Small intestine (tissue), 7 donors: ENCODE results near the gene PHACTR2. TPM values are rescaled to one million over a fixed set of nuclear protein-coding genes. Genes with fewer than 3 reads are reported as not detected.
"Not testable (repeated sequence)": the region's sequence is repeated elsewhere in the genome, so short reads cannot be mapped to it uniquely, and the experiment has no call there.

Experiments
- DNase-seq, 2 donors: peaks; one replicate each; pipeline versions ENCODE4 v3.0.0 to v3.0.0-alpha.2; 2013
- FAIRE-seq: peaks from 2 replicates; lab custom pipeline; 2012; peaks lifted over from hg19 to GRCh38; lab: Jason Lieb, UNC
- H3K27ac ChIP-seq, 3 donors: one replicate each; pipeline ENCODE4 v1.5.1; 2013; ENCODE audit warnings: low read length in 2 of 3, mild to moderate bottlenecking in 2 of 3, control low read depth in 1 of 3, inconsistent platforms in 1 of 3, low read depth in 1 of 3, moderate library complexity in 1 of 3
- H3K27me3 ChIP-seq, 3 donors: one replicate each; pipeline ENCODE4 v1.6.1; 2013; ENCODE audit warnings: low read length in 3 of 3, inconsistent platforms in 1 of 3; ENCODE audit not compliant: control insufficient read depth in 3 of 3, insufficient read depth in 3 of 3
- H3K36me3 ChIP-seq, 3 donors: one replicate each; pipeline ENCODE4 v1.6.1; 2013; ENCODE audit warnings: low read length in 3 of 3, inconsistent platforms in 1 of 3, low read depth in 1 of 3, mild to moderate bottlenecking in 1 of 3, moderate library complexity in 1 of 3; ENCODE audit not compliant: control insufficient read depth in 3 of 3, insufficient read depth in 2 of 3
- H3K4me1 ChIP-seq, 3 donors: one replicate each; pipeline ENCODE4 v1.6.1; 2013; ENCODE audit warnings: low read length in 2 of 3, inconsistent platforms in 1 of 3, low read depth in 1 of 3, mild to moderate bottlenecking in 1 of 3, moderate library complexity in 1 of 3; ENCODE audit not compliant: control insufficient read depth in 3 of 3, insufficient read depth in 2 of 3
- H3K4me3 ChIP-seq, 3 donors: one replicate each; pipeline ENCODE4 v1.5.1; 2013; ENCODE audit warnings: low read length in 3 of 3, control low read depth in 1 of 3, inconsistent platforms in 1 of 3, low read depth in 1 of 3, mild to moderate bottlenecking in 1 of 3, moderate library complexity in 1 of 3
- H3K9me3 ChIP-seq, 2 donors: one replicate each; pipeline ENCODE4 v1.6.1; 2013; ENCODE audit warnings: low read depth in 1 of 2, low read length in 1 of 2; ENCODE audit not compliant: control insufficient read depth in 2 of 2, insufficient read depth in 1 of 2
- WGBS, 3 donors: extraction: QIAGEN DNeasy Blood & Tissue Kit; methylation state at CpG; one replicate each; pipeline ENCODE4 v1.1.7; 2013; 5-methylcytosine and 5-hydroxymethylcytosine counted together
- polyA plus RNA-seq, 4 donors: library from polyadenylated mRNA; stranded (reverse) in 3 of 4; unstranded in 1 of 4; fragments of 200-250 nt in 3 of 4; fragments of 120-200 nt in 1 of 4; gene quantifications; one replicate each; pipeline versions ENCODE4 v1.2.1 to v1.2.3, GENCODE V29; 2013
- donor health status: healthy with polysubstance abuse.
- donor health status: control.
- donor health status: control.
- donor health status: Bipolar disorder and iron deficiency.
- donor health status: healthy.

PHACTR2 gene
- polyA plus RNA-seq, 4 donors = 6.8 to 26.0 (median 8.6) TPM

- 58 to 79% (median 77%) methylated on average over 5 of the region's 5 CpGs for WGBS, 3 donors
- Histone ChIP-seq H3K4me3 (no peak overlapping the region), H3K36me3 (peaks cover 0 to 29% (median 0%) of the 10 kb centered on the region in 3 donors), H3K4me1 (no peaks in the 10 kb centered on the region), H3K9me3 (no peaks in the 10 kb centered on the region), H3K27ac (peak overlapping the region in 1 of 3 donors; percentile 53), H3K27me3 (no peaks in the 10 kb centered on the region)
- DNase-seq = no peak
- FAIRE-seq = no peak
Measured at GRCh38 chr6:143773506-143774150, 95.9 kb downstream of the PHACTR2 start.

- no peak for FAIRE-seq
- H3K4me1 ChIP-seq = no peaks in the 10 kb centered on the region
- no peaks in the 10 kb centered on the region for H3K27me3 ChIP-seq
- H3K9me3 ChIP-seq = no peaks in the 10 kb centered on the region
- no peak overlapping the region for H3K4me3 ChIP-seq
- WGBS, 3 donors = 59 to 90% (median 80%) methylated on average over 2 of the region's 2 CpGs
- H3K36me3 ChIP-seq = peaks cover 0 to 32% (median 0%) of the 10 kb centered on the region in 3 donors
- no peak for DNase-seq
- no peak overlapping the region for H3K27ac ChIP-seq
Measured at GRCh38 chr6:143774347-143774746, 96.6 kb downstream of the PHACTR2 start.

- Histone ChIP-seq H3K27ac (no peak overlapping the region), H3K4me1 (no peaks in the 10 kb centered on the region), H3K36me3 (peaks cover 0 to 35% (median 2%) of the 10 kb centered on the region in 3 donors), H3K4me3 (no peak overlapping the region), H3K27me3 (no peaks in the 10 kb centered on the region), H3K9me3 (no peaks in the 10 kb centered on the region)
- DNase-seq (no peak), FAIRE-seq (no peak)
- WGBS, 3 donors = 79 to 92% (median 91%) methylated on average over 6 of the region's 6 CpGs
Measured at GRCh38 chr6:143775336-143775735, 97.6 kb downstream of the PHACTR2 start.

- DNase-seq = no peak
- Histone ChIP-seq H3K4me3 (no peak overlapping the region), H3K27me3 (no peaks in the 10 kb centered on the region), H3K27ac (no peak overlapping the region), H3K9me3 (no peaks in the 10 kb centered on the region), H3K4me1 (peaks cover 0 to 3% (median 0%) of the 10 kb centered on the region in 3 donors), H3K36me3 (peaks cover 2 to 31% (median 2%) of the 10 kb centered on the region in 3 donors)
- no peak for FAIRE-seq
- 68 to 85% (median 78%) methylated on average over 2 of the region's 2 CpGs for WGBS, 3 donors
Measured at GRCh38 chr6:143778926-143779325, 101.2 kb downstream of the PHACTR2 start.

- Histone ChIP-seq H3K27me3 (no peaks in the 10 kb centered on the region), H3K4me1 (peaks cover 0 to 3% (median 0%) of the 10 kb centered on the region in 3 donors), H3K9me3 (peaks cover 0 to 22% of the 10 kb centered on the region in 2 donors), H3K4me3 (no peak overlapping the region), H3K27ac (no peak overlapping the region), H3K36me3 (peaks cover 2 to 30% (median 7%) of the 10 kb centered on the region in 3 donors)
- no peak for FAIRE-seq
- 69 to 88% (median 87%) methylated on average over 5 of the region's 5 CpGs for WGBS, 3 donors
- DNase-seq = peak in 1 of 2 donors; percentile 49
Measured at GRCh38 chr6:143782481-143782880, 104.7 kb downstream of the PHACTR2 start.

- Histone ChIP-seq H3K27me3 (no peaks in the 10 kb centered on the region), H3K36me3 (peaks cover 2 to 31% (median 7%) of the 10 kb centered on the region in 3 donors), H3K4me1 (peaks cover 0 to 3% (median 0%) of the 10 kb centered on the region in 3 donors), H3K27ac (no peak overlapping the region), H3K4me3 (no peak overlapping the region), H3K9me3 (peaks cover 0 to 22% of the 10 kb centered on the region in 2 donors)
- WGBS, 3 donors = 76 to 92% (median 90%) methylated on average over 3 of the region's 3 CpGs
- FAIRE-seq = no peak
- DNase-seq = no peak
Measured at GRCh38 chr6:143783077-143783476, 105.3 kb downstream of the PHACTR2 start.

GRCh38 chr6:143784316-143784715 is 106.6 kb downstream of the PHACTR2 start:
- Histone ChIP-seq H3K27me3 (no peaks in the 10 kb centered on the region), H3K27ac (no peak overlapping the region), H3K4me3 (no peak overlapping the region), H3K9me3 (peaks cover 0 to 22% of the 10 kb centered on the region in 2 donors), H3K4me1 (peaks cover 0 to 3% (median 0%) of the 10 kb centered on the region in 3 donors), H3K36me3 (peaks cover 4 to 33% (median 7%) of the 10 kb centered on the region in 3 donors)
- DNase-seq (no peak), FAIRE-seq (no peak)

- not testable (repeated sequence) for H3K27ac ChIP-seq, H3K4me1 ChIP-seq, FAIRE-seq, H3K27me3 ChIP-seq, DNase-seq, H3K4me3 ChIP-seq
- Histone ChIP-seq H3K9me3 (peaks cover 0 to 22% of the 10 kb centered on the region in 2 donors), H3K36me3 (peaks cover 5 to 35% (median 5%) of the 10 kb centered on the region in 3 donors)
Measured at GRCh38 chr6:143786371-143786770, 108.6 kb downstream of the PHACTR2 start.
